Pancreas (tissue), 10 donors: ENCODE data around the gene HRH1. TPM values are rescaled to one million over a fixed set of nuclear protein-coding genes. Genes with fewer than 3 reads are reported as not detected.

ENCODE experiments used
- ATAC-seq, 4 donors: fragments of 200-7000 bp; cut with Tn5 transposase; one replicate each; pipeline versions ENCODE4 v1.8.0 to v1.9.1; 2020; ENCODE audit warnings: mild to moderate bottlenecking in 4 of 4, moderate library complexity in 4 of 4
- DNase-seq, 6 donors: peaks; one replicate each; pipeline ENCODE4 v3.0.0-alpha.2; 2020
- FAIRE-seq: peaks from 2 replicates; lab custom pipeline; 2012; peaks lifted over from hg19 to GRCh38; lab: Jason Lieb, UNC
- H3K27ac ChIP-seq, 4 donors: fragments of 200-600 bp; sonication (generic); 1 replicate in 3 of 4; 2 replicates in 1 of 4; pipeline versions ENCODE4 v1.5.0 to v1.8.0; 2020
- H3K27me3 ChIP-seq, 4 donors: fragments of 200-600 bp; one replicate each; pipeline ENCODE4 v1.8.0; 2021
- H3K36me3 ChIP-seq, 3 donors: fragments of 200-600 bp; sonication (generic) in 1 of 3; one replicate each; pipeline versions ENCODE4 v1.5.0 to v1.8.0; 2020 to 2021
- H3K4me1 ChIP-seq, 3 donors: fragments of 200-600 bp; one replicate each; pipeline ENCODE4 v1.8.0; 2021
- H3K4me3 ChIP-seq, 4 donors: fragments of 200-600 bp; sonication (generic) in 2 of 4; one replicate each; pipeline versions ENCODE4 v1.5.0 to v1.8.0; 2020 to 2021
- H3K9me3 ChIP-seq, 4 donors: fragments of 200-600 bp; one replicate each; pipeline ENCODE4 v1.8.0; 2021
- CTCF ChIP-seq, 4 donors: fragments of 200-600 bp; sonication (generic) in 3 of 4; IDR thresholded peaks; one replicate each; pipeline versions ENCODE4 v1.5.0 to v1.8.0; 2021; ENCODE audit warnings: antibody characterized with exemption in 4 of 4
- WGBS, 2 donors: extraction: QIAGEN DNeasy Blood & Tissue Kit; methylation state at CpG; one replicate each; pipeline ENCODE4 v1.1.7; 2013; 5-methylcytosine and 5-hydroxymethylcytosine counted together
- intact Hi-C, 3 donors: fragments of 100-400 bp; cut with DNase I; formaldehyde crosslinking; loops; one replicate each; pipeline versions ENCODE4 v1.11.1 to v1.14.2; 2022
- polyA plus RNA-seq, 2 donors: library from polyadenylated mRNA; stranded (reverse); fragments of 200-250 nt; gene quantifications; one replicate each; pipeline ENCODE4 v1.2.3, GENCODE V29; 2013
- total RNA-seq, 6 donors: library from RNA; stranded (reverse); fragmentation: NEBNext Ultra II Directional in 4 of 6; extraction: Animal tissue kit (Norgen Biotek cat#: 25700) in 4 of 6; gene quantifications; one replicate each; pipeline versions ENCODE4 v1.2.1 to v1.2.4, GENCODE V29; 2021 to 2023
- donor health status: healthy with polysubstance abuse.
- donor health status: DM: no; HTN: no; CAD: no; lungs with moderate emphysema.
- donor health status: DM: no; HTN: no; CAD: no.
- donor health status: control.
- donor health status: control.
- donor health status: Bipolar disorder and iron deficiency.
- donor health status: DM: yes; HTN: yes; CAD: no.
- donor health status: DM: no; HTN: no; CAD: no.
- donor health status: DM: no; HTN: no; CAD: no.
- donor health status: DM: yes; HTN: yes; CAD: no.

The HRH1 gene
- total and polyA plus RNA-seq, 8 donors = 0.16 to 1.3 (median 0.25) TPM

- H3K4me1 ChIP-seq = no peaks in the 10 kb centered on the region
- H3K36me3 ChIP-seq = no peaks in the 10 kb centered on the region
- no peaks in the 10 kb centered on the region for H3K9me3 ChIP-seq
- no peak overlapping the region for H3K27ac ChIP-seq
- DNase-seq = no peak
- no peak for FAIRE-seq
- no peak overlapping the region for H3K4me3 ChIP-seq
- H3K27me3 ChIP-seq = no peaks in the 10 kb centered on the region
- 50 to 62% methylated on average over 2 of the region's 2 CpGs for WGBS, 2 donors
- peak in 1 of 4 donors; percentile 19 for ATAC-seq
- intact Hi-C loops = no loop called here
- TF ChIP-seq CTCF (IDR thresholded peaks at IDR 0.05) = no peak
Observed at GRCh38 chr3:11134794-11135193, 19.5 kb upstream of the HRH1 start.

GRCh38 chr3:11136116-11136515, 18.2 kb upstream of the HRH1 start:
- no peaks in the 10 kb centered on the region for H3K36me3 ChIP-seq
- no peak for FAIRE-seq
- 54 to 88% methylated on average over 3 of the region's 3 CpGs for WGBS, 2 donors
- no peaks in the 10 kb centered on the region for H3K4me1 ChIP-seq
- H3K9me3 ChIP-seq = no peaks in the 10 kb centered on the region
- H3K4me3 ChIP-seq = no peak overlapping the region
- no peak for TF ChIP-seq CTCF (IDR thresholded peaks at IDR 0.05)
- no peak for DNase-seq
- no peak overlapping the region for H3K27ac ChIP-seq
- ATAC-seq = no peak
- intact Hi-C loops = no loop called here
- H3K27me3 ChIP-seq = no peaks in the 10 kb centered on the region

GRCh38 chr3:11136830-11137626, 17.3 kb upstream of the HRH1 start:
- peak; percentile 23 for FAIRE-seq
- Histone ChIP-seq H3K4me3 (no peak overlapping the region), H3K36me3 (no peaks in the 10 kb centered on the region), H3K27ac (no peak overlapping the region), H3K9me3 (no peaks in the 10 kb centered on the region), H3K27me3 (no peaks in the 10 kb centered on the region), H3K4me1 (no peaks in the 10 kb centered on the region)
- peak in 3 of 4 donors; percentile 58 to 73 (median 59) for ATAC-seq
- intact Hi-C loops = no loop called here
- no peak for TF ChIP-seq CTCF (IDR thresholded peaks at IDR 0.05)
- 68 to 73% methylated on average over 22 of the region's 22 CpGs for WGBS, 2 donors
- DNase-seq = peak in 1 of 6 donors; percentile 11

- Histone ChIP-seq H3K36me3 (no peaks in the 10 kb centered on the region), H3K9me3 (no peaks in the 10 kb centered on the region), H3K27ac (no peak overlapping the region), H3K4me1 (no peaks in the 10 kb centered on the region), H3K4me3 (no peak overlapping the region), H3K27me3 (no peaks in the 10 kb centered on the region)
- ATAC-seq (no peak), DNase-seq (no peak), FAIRE-seq (no peak)
- no peak for TF ChIP-seq CTCF (IDR thresholded peaks at IDR 0.05)
- intact Hi-C loops = no loop called here
- WGBS, 2 donors = 64 to 77% methylated on average over 6 of the region's 6 CpGs
Observed at GRCh38 chr3:11137627-11137959, 16.7 kb upstream of the HRH1 start.

GRCh38 chr3:11138371-11138770, 15.9 kb upstream of the HRH1 start:
- intact Hi-C loops = no loop called here
- Histone ChIP-seq H3K4me3 (no peak overlapping the region), H3K27ac (no peak overlapping the region), H3K4me1 (no peaks in the 10 kb centered on the region), H3K9me3 (no peaks in the 10 kb centered on the region), H3K27me3 (no peaks in the 10 kb centered on the region), H3K36me3 (no peaks in the 10 kb centered on the region)
- DNase-seq = no peak
- no peak for TF ChIP-seq CTCF (IDR thresholded peaks at IDR 0.05)
- FAIRE-seq = no peak
- no peak for ATAC-seq
- 61 to 80% methylated on average over 2 of the region's 2 CpGs for WGBS, 2 donors
